H1 (cell line): ENCODE data around the gene BBS5. TPM values are rescaled to one million over a fixed set of nuclear protein-coding genes. Genes with fewer than 3 reads are reported as not detected.

Experiments
- BCL11A ChIP-seq, 2 experiments: IDR thresholded peaks; one replicate each; pipeline ENCODE4 v1.6.1; 2011; ENCODE audit warnings: low read depth in 2 of 2, low read length in 2 of 2, mild to moderate bottlenecking in 2 of 2
- CBX8 ChIP-seq: fragments of 300-800, 300-1000 bp; sonication (generic); IDR thresholded peaks from 2 replicates; pipeline ENCODE4 v1.7.1; 2016; ENCODE audit warnings: low read depth, low read length, borderline replicate concordance
- EP300 ChIP-seq, 2 experiments: IDR thresholded peaks; 1 replicate in 1 of 2; 2 replicates in 1 of 2; pipeline ENCODE4 v1.6.1; 2011 to 2012; ENCODE audit warnings: low read depth in 2 of 2, low read length in 2 of 2, mild to moderate bottlenecking in 2 of 2, borderline replicate concordance in 1 of 2, inconsistent platforms in 1 of 2, moderate library complexity in 1 of 2
- JUN ChIP-seq: IDR thresholded peaks from 2 replicates; pipeline ENCODE4 v1.6.1; 2011; ENCODE audit warnings: low read depth, mild to moderate bottlenecking, improper control_type of control experiment, low read length
- KDM5A ChIP-seq: fragments of 200-600 bp; IDR thresholded peaks from 2 replicates; pipeline ENCODE4 v1.7.1; 2012; ENCODE audit warnings: mild to moderate bottlenecking, low read length, inconsistent platforms, mixed read lengths
- RAD21 ChIP-seq, 2 experiments: IDR thresholded peaks in 1 of 2; conservative IDR thresholded peaks in 1 of 2; 2 replicates each; pipeline ENCODE4 v1.6.1; 2011; ENCODE audit warnings: low read depth in 2 of 2, low read length in 2 of 2, improper control_type of control experiment in 1 of 2, inconsistent platforms in 1 of 2, mild to moderate bottlenecking in 1 of 2, moderate library complexity in 1 of 2
- RNF2 ChIP-seq: fragments of 200-900, 300-1000 bp; sonication (generic); IDR thresholded peaks from 2 replicates; pipeline ENCODE4 v1.7.1; 2016; ENCODE audit warnings: borderline replicate concordance, low read depth, mild to moderate bottlenecking, antibody characterized with exemption, low read length; ENCODE audit not compliant: poor library complexity, severe bottlenecking; ENCODE audit errors: missing control alignments
- SAP30 ChIP-seq: fragments of 300-600 bp; sonication (generic); IDR thresholded peaks from 2 replicates; pipeline ENCODE4 v1.7.1; 2012; ENCODE audit warnings: low read length, moderate library complexity, mild to moderate bottlenecking, inconsistent platforms; ENCODE audit not compliant: insufficient read depth, insufficient replicate concordance
- TAF1 ChIP-seq: IDR thresholded peaks from 2 replicates; pipeline ENCODE4 v1.6.1; 2011; ENCODE audit warnings: mild to moderate bottlenecking, low read depth, low read length
- polyA plus RNA-seq, 7 experiments: library from polyadenylated mRNA; depleted of rRNA in 3 of 7; stranded (reverse) in 5 of 7; unstranded in 2 of 7; fragments of >200 nt in 5 of 7; fragments of 200-250 nt in 2 of 7; gene quantifications; 1 replicate in 5 of 7; 2 replicates in 1 of 7; 4 replicates in 1 of 7; pipeline versions ENCODE4 v1.2.1 to v1.2.3, GENCODE V29; 2011 to 2013; ENCODE audit warnings: missing spikeins in 2 of 7, mixed read lengths in 2 of 7
- total RNA-seq: library from RNA; stranded (reverse); fragmentation: NEBNext Ultra II Directional; extraction: Animal tissue kit (Norgen Biotek cat#: 25700); gene quantifications from 2 replicates; pipeline ENCODE4 v1.2.1, GENCODE V29; 2021
- TF ChIP-seq, protein P1 (sequence below): fragments of 300-600 bp; sonication (generic); IDR thresholded peaks from 2 replicates; pipeline ENCODE4 v1.7.1; 2012; ENCODE audit warnings: low read length, moderate library complexity, mild to moderate bottlenecking, inconsistent platforms; ENCODE audit not compliant: insufficient replicate concordance

The BBS5 gene
- total and polyA plus RNA-seq, 2 of the 8 experiments (the other 6 are each of a cell fraction or from before 2014, with no cell fraction given) = 0.20 to 0.36 TPM

- TF ChIP-seq, protein P1, sequence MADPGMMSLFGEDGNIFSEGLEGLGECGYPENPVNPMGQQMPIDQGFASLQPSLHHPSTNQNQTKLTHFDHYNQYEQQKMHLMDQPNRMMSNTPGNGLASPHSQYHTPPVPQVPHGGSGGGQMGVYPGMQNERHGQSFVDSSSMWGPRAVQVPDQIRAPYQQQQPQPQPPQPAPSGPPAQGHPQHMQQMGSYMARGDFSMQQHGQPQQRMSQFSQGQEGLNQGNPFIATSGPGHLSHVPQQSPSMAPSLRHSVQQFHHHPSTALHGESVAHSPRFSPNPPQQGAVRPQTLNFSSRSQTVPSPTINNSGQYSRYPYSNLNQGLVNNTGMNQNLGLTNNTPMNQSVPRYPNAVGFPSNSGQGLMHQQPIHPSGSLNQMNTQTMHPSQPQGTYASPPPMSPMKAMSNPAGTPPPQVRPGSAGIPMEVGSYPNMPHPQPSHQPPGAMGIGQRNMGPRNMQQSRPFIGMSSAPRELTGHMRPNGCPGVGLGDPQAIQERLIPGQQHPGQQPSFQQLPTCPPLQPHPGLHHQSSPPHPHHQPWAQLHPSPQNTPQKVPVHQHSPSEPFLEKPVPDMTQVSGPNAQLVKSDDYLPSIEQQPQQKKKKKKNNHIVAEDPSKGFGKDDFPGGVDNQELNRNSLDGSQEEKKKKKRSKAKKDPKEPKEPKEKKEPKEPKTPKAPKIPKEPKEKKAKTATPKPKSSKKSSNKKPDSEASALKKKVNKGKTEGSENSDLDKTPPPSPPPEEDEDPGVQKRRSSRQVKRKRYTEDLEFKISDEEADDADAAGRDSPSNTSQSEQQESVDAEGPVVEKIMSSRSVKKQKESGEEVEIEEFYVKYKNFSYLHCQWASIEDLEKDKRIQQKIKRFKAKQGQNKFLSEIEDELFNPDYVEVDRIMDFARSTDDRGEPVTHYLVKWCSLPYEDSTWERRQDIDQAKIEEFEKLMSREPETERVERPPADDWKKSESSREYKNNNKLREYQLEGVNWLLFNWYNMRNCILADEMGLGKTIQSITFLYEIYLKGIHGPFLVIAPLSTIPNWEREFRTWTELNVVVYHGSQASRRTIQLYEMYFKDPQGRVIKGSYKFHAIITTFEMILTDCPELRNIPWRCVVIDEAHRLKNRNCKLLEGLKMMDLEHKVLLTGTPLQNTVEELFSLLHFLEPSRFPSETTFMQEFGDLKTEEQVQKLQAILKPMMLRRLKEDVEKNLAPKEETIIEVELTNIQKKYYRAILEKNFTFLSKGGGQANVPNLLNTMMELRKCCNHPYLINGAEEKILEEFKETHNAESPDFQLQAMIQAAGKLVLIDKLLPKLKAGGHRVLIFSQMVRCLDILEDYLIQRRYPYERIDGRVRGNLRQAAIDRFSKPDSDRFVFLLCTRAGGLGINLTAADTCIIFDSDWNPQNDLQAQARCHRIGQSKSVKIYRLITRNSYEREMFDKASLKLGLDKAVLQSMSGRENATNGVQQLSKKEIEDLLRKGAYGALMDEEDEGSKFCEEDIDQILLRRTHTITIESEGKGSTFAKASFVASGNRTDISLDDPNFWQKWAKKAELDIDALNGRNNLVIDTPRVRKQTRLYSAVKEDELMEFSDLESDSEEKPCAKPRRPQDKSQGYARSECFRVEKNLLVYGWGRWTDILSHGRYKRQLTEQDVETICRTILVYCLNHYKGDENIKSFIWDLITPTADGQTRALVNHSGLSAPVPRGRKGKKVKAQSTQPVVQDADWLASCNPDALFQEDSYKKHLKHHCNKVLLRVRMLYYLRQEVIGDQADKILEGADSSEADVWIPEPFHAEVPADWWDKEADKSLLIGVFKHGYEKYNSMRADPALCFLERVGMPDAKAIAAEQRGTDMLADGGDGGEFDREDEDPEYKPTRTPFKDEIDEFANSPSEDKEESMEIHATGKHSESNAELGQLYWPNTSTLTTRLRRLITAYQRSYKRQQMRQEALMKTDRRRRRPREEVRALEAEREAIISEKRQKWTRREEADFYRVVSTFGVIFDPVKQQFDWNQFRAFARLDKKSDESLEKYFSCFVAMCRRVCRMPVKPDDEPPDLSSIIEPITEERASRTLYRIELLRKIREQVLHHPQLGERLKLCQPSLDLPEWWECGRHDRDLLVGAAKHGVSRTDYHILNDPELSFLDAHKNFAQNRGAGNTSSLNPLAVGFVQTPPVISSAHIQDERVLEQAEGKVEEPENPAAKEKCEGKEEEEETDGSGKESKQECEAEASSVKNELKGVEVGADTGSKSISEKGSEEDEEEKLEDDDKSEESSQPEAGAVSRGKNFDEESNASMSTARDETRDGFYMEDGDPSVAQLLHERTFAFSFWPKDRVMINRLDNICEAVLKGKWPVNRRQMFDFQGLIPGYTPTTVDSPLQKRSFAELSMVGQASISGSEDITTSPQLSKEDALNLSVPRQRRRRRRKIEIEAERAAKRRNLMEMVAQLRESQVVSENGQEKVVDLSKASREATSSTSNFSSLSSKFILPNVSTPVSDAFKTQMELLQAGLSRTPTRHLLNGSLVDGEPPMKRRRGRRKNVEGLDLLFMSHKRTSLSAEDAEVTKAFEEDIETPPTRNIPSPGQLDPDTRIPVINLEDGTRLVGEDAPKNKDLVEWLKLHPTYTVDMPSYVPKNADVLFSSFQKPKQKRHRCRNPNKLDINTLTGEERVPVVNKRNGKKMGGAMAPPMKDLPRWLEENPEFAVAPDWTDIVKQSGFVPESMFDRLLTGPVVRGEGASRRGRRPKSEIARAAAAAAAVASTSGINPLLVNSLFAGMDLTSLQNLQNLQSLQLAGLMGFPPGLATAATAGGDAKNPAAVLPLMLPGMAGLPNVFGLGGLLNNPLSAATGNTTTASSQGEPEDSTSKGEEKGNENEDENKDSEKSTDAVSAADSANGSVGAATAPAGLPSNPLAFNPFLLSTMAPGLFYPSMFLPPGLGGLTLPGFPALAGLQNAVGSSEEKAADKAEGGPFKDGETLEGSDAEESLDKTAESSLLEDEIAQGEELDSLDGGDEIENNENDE = no peak
- TF ChIP-seq KDM5A (no peak), RNF2 (no peak), TAF1 (no peak), CBX8 (no peak), EP300 (IDR thresholded peaks at IDR 0.05; ENCODE audit: borderline replicate concordance in 1 of 2, low read depth in 2 of 2, low read length in 2 of 2) (no peak), BCL11A (IDR thresholded peaks at IDR 0.05; ENCODE audit: low read depth in 2 of 2, low read length in 2 of 2) (no peak), SAP30 (no peak), RAD21 (IDR thresholded peaks at IDR 0.05 in 1 of 2, conservative IDR thresholded peaks at IDR 0.05 in 1 of 2; ENCODE audit: low read depth in 2 of 2, low read length in 2 of 2) (no peak), JUN (no peak)
Measured at GRCh38 chr2:169523681-169524080, 44.4 kb downstream of the BBS5 start (continued).
